HG03060 (cell line): Measurements from ENCODE around the gene TUBB.

ENCODE experiments used
- ATAC-seq: cut with Tn5 transposase; IDR thresholded peaks from one replicate; pipeline ENCODE4 v1.9.1; 2021; ENCODE audit warnings: low read depth, moderate number of reproducible peaks; ENCODE audit not compliant: unreplicated experiment

Gene TUBB

GRCh38 chr6:30719791-30720737, at the start of gene TUBB:
TSS of gene TUBB (plus strand) at chr6:30720352. CDS start at chr6:30720507, 155 bp downstream.
- peak; percentile 30 for ATAC-seq

DNA sequence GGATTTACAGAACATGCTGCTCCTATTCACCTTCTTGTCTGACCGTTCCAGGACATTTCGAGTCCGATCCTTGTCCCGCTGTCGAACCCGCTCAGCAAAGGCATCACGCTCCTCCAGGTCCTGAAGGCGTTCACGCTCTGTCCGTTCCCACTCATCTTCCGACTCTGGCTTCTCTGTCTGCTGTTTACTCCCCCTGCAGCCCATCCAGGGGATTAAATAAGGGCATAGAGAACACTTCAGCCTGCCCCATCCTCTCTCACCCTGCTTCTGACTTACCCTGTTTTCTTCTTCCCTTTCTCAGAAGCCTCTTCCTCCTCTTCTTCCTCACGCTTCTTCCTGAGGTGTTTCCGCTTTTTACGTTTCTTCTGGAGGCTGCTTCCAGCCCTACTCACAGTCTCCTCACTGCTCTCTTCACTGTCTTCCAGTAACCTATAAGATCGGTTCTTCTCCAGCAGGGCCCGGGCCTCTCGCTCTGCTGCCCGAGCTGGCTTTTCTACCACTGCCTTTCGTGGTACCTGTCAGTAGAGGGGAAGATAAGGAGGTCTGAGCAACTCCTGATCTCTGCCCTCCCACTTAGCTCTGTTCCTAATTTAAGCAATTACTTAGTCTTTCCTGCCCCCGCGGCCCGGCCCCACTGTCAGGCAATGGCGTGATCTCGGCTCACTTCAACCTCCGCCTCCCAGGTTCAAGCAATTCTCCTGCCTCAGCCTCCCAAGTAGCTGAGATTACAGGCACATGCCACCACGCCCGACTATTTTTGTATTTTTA, 49.2 kb upstream of the TUBB start:
- ATAC-seq = no peak

DNA sequence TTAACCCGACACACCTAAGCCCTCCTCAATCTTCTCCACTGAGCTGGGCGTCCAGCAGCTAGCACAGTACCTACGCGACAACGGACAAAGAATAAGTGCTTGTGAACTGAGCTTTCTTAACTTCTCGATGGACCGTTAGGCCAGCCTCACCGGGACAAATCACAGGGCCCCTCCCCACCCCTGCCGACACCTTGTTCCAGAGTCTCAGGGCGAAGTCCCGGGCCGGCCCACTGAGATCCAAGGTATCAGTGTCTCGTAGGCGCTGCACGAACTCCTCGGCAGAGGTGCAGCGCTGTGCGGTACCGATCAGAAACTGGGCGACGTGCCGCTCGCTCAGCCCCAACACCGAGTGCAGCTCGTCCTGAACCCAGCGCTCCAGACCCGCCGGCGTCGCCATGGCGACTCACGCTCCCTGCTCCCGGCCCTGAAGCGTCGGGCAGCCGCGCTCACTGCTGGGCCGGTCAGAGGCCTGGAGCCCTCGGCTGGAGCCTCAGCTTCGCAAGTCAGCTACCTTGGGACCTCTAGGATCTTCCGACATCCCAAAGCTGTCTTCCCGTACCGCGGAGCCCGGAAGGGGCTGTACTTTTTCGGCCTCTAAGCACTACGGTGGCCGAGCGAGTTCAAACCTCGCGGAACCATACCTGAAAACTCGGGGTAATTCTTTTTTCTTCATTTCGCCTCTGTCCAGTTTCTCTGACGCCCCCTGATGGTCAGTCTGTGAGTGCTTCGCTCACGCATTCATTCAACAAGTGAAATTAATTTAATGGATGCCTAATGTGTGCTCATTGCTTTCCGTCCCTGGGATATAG, 47.5 kb upstream of the TUBB start, which contains the start of gene DHX16:
Gene DHX16 (minus strand): TSS at position 562 of the 809 bp plus-strand sequence. CDS start 165 bp downstream, at position 397.
- peak; percentile 53 for ATAC-seq

DNA sequence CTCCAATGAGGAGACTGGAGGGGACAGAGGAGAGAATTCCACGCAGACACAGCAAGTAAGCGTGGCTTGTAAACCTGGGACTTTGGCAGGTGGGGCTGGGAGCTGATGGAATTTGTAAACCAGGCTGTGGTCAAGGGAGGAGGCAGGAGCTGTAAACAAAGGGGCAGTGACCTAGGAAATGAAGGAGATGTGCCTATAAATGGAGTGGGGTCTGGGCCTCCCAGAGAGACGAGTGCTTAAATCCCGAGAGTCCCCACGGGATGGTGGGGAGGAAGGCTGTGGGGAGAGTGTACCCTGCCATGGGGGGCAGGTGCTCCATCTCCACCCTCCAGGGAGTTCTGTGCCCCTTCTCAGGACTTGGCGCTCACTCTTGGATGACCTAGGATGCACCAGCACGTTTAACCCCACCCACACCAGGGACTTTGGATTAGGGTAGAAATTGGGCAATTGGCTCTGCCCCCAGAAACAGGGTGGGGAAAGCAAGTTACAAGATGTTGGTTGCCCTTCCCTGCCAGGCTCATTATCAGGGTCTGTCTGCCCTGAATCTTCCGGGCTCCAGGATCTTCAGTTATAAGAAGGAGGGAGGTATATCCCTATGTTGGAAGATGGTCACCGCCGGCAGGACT, 43.4 kb upstream of the TUBB start:
- ATAC-seq = no peak

- no peak for ATAC-seq
Observed at GRCh38 chr6:30678964-30679726, 41.0 kb upstream of the TUBB start.

DNA sequence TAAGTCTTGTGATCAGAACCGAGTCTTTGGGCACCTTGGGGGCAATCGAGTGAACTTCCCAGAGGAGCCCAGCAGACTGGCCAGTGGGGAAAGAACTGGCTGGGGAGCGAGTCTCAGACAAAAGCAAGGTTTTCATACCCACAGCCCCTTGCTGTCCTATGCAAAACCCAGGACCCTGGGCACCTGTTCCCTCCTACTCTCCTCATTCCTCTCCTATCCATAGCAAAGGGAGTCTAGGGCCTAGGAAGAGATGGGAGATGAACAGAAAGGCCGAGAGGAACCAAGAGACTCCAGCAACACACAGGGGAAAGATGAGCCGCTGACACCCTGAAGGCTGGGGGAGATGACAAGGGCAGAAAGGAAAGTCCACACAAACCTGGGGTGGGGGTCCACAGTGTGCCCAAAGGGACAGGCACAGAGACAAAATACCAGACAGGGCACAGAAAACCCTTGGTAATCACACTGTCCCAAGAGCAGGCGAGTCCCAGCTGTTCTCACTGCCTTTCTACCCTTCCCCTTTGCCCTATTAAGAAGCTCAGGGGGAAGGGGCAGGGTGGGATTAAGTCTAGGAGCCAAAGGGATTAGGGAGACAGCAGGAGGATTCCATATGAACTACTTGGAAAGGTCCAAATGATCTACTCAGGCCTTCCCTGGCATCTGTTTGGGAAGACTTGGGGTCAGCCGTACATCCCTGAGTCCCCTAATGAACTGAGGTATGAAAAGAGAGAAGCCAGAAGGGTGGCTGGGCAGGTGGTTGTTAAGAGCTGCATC, 40.2 kb upstream of the TUBB start:
- no peak for ATAC-seq

DNA sequence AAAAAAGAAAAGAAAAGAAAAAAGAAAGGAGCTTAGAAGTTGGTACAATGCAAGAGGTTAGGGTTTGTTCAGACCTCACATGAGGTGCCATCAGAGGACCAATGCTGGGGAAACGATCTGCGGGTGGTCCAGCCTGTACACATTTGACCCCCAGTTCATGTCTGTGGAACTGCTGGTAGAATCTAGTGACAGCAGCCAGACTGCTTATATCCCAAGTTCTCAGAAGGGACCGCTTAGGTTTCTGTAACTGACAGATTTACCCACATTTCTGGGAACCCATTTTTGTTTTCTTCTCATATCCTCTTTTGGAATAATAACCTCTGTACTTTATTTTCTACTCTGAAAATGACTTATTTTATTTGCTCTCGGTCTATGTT, 38.4 kb upstream of the TUBB start:
- ATAC-seq = no peak

DNA sequence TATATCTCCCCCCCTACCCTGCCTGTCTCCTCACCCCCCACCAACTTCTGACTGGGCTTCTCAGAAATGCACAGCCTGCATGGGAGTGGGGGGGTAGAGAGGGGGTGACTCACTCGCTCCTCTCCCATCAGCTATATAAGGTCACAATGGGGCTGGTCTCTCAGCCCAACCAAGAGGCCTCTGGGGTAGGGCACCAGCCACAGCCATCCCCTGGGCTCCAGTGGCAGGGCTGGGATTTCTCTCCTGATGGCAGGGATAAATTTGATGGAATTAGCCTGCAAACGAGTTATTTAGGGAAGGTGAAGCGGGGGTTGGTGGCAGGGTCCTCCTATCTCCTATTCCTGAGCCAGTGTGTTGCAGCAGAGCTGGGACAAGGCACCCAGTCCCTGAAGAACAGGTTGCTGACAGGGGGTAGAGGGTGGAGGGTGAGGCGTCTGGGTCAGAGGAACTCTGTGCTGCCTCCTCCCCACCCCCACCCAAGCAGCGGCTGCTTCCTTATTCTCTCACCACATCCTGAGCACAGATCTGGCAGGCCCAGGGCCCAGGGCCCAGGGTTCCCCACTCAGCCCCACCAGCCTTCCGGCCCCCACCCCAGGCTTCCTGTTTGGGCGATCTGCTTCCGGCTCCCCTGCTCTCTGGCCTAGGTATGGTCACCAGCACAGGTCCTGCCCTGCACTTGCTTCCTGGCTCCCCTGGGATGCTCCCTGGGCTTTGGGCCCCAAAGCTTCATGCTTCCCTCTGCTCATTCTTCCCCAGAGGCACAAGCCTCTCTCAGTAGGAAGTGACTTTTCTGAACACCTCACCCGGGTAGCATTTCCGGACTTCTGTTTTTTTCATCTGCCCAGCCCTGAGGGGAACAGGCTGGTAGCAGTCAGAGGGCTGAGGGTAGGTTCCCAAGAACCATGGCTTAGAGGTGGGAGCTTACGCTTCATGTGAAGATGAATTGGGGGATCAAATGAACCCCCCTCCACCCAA, 37.7 kb upstream of the TUBB start:
- no peak for ATAC-seq

DNA sequence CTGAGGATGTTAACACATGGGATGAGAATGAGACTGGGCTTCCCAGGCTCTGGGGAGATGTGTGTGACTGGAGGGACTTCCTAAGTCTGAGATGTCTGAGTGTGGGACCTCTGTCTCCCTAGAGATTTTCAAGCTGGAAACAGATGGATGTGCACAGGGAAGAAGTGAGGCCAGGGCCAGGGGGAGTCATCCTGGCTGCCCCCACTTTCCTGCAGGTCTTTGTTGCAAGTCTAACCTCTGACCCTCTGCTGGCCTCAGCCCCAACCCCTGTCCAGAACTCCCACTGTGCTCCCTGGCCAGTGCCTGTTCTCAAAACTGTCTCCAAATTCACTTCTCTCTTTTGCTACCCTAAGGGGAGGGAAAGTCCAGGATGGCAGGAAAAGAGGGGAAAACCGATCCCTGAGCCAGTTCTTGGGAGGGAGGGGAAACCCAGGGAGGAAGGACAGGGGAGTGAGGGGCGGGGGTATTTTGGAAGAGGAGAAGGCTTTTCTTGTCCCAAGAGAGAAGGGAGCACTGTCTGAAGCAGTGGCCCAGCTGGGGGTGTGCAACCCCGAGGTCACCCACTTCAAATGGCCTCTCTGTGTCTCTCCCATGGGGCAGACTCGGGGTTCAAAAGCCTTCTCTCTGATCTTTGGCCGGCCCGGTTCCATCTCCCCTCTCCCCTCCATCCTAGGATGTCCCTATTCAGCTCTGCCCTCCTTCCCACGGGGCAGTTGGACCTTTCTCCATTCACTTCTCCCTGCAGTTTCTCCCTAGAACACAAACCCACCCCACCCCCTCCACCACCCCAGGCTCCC, 36.8 kb upstream of the TUBB start:
- no peak for ATAC-seq

DNA sequence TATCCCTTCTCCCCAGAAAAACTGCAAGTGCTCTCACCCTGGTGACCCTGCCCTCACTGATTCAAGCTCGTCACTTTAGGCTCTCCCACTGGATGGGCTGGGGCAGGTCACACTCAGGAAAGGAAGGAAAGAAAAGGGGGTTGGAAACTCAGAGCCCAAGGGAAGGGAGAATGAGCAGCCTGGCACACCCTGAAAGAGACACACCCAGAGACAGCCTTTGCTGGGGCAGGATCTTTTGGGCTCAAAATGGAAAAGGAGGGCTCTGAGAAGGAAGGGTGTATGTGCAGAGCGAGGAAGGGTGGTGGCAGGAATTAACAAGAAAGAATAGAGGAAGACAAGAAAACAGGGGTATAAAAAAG, 36.2 kb upstream of the TUBB start:
- no peak for ATAC-seq

DNA sequence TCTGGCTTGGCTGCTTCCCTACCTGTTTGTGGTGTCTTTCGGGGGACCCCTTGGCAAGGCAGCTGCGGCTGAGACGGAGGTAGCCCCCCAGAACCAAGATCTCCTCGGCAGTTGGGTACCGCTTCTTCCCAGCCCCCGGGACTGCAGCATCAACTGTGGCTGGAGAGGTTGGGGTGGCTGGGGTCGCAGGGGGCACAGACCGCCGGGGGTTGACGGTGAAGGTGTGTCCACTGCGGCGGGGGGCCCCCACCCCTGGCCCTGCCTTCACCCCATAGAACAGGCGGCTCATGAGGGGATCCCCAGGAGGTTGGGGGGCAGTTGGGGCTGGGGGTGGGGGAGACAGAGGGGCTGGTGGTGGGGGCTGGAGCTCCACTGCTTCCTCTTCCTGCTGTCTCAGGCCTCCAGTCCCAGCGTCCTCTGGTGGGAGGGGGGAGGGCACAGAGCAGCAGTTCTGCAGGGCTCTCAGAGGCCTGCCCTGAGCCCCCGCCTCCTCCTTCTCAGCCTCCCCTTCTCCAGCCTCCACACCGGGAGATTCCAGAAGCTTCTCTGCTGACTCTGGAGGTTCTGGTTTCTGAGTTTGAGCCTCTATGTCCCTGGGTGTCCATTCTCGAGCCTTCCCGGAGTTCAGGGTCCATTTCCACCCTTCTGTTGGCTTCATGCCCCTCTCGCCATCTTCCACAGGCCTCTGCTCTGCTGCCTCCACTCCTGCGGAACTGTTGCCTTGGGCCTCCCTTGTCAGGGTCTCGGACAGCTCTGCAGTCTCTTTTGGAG, 35.6 kb upstream of the TUBB start:
- ATAC-seq = no peak

GRCh38 chr6:30685157-30686008, 34.8 kb upstream of the TUBB start:
- ATAC-seq = no peak

- no peak for ATAC-seq
Observed at GRCh38 chr6:30686009-30686907, 33.9 kb upstream of the TUBB start, which contains the start of gene PPP1R18. TSS of gene PPP1R18 (minus strand) at chr6:30686645. CDS start at chr6:30686018, 627 bp downstream.
